Body of pancreas (tissue), 4 donors: ENCODE data around the gene KIRREL3. TPM values are rescaled to one million over a fixed set of nuclear protein-coding genes. Genes with fewer than 3 reads are reported as not detected.

ENCODE experiments used
- ATAC-seq: fragments of 150-250 bp; one replicate; pipeline ENCODE4 v1.9.1; 2016
- DNase-seq, 4 donors: peaks; one replicate each; pipeline ENCODE4 v3.0.0-alpha.2; 2019
- H3K27ac ChIP-seq, 4 donors: fragments of 200-600 bp; sonication (generic); 1 replicate in 3 of 4; 2 replicates in 1 of 4; pipeline versions ENCODE4 v1.5.1 to v1.6.1; 2016 to 2019; ENCODE audit warnings: mild to moderate bottlenecking in 1 of 4, mixed read lengths in 1 of 4, moderate library complexity in 1 of 4
- H3K27me3 ChIP-seq, 2 donors: fragments of 200-600 bp; sonication (generic); one replicate each; pipeline ENCODE4 v1.6.0; 2016; ENCODE audit warnings: mild to moderate bottlenecking in 1 of 2
- H3K36me3 ChIP-seq, 2 donors: fragments of 200-600 bp; sonication (generic); replicated peaks in 1 of 2; 2 replicates each; pipeline ENCODE4 v1.5.1; 2016; ENCODE audit warnings: low read depth in 2 of 2; ENCODE audit not compliant: insufficient read depth in 1 of 2
- H3K4me1 ChIP-seq: fragments of 200-600 bp; sonication (generic); one replicate; pipeline ENCODE4 v1.6.0; 2016
- H3K4me3 ChIP-seq, 2 donors: fragments of 200-600 bp; sonication (generic); 1 replicate in 1 of 2; 2 replicates in 1 of 2; pipeline ENCODE4 v1.5.1; 2016 to 2019
- H3K9me3 ChIP-seq, 3 donors: fragments of 200-600 bp; sonication (generic); 1 replicate in 2 of 3; 2 replicates in 1 of 3; pipeline ENCODE4 v1.5.1; 2016
- CTCF ChIP-seq, 7 experiments: fragments of 450-650 bp in 4 of 7; fragments of 200-600 bp in 3 of 7; sonication (generic) in 3 of 7; IDR thresholded peaks; one replicate each; pipeline ENCODE4 v1.5.1; 2016 to 2019; ENCODE audit warnings: antibody characterized with exemption in 7 of 7
- POLR2A ChIP-seq, 3 donors: fragments of 450-650 bp; IDR thresholded peaks; one replicate each; pipeline ENCODE4 v1.6.1; 2016; ENCODE audit warnings: antibody characterized with exemption in 3 of 3, mild to moderate bottlenecking in 2 of 3
- WGBS, 2 donors: methylation state at CpG; one replicate each; pipeline ENCODE4 v1.1.5; 2017; 5-methylcytosine and 5-hydroxymethylcytosine counted together
- intact Hi-C: fragments of 100-400 bp; cut with DNase I; formaldehyde crosslinking; loops from one replicate; pipeline ENCODE4 v1.15.1; 2023
- total RNA-seq, 2 donors: library from RNA; depleted of rRNA; stranded (reverse); fragments of >200 nt; gene quantifications; one replicate each; pipeline ENCODE4 v1.1.0, GENCODE V29; 2016

The KIRREL3 gene
- total RNA-seq, 2 donors from 2014 or later = 0.26 TPM; not detected in 1

GRCh38 chr11:126997641-126998040, 2.9 kb downstream of the KIRREL3 start:
- peaks cover 0 to 2% of the 10 kb centered on the region in 2 donors for H3K27me3 ChIP-seq
- no peaks in the 10 kb centered on the region for H3K9me3 ChIP-seq
- intact Hi-C loops = no loop called here
- no peak for TF ChIP-seq POLR2A (IDR thresholded peaks at IDR 0.05)
- TF ChIP-seq CTCF (IDR thresholded peaks at IDR 0.05) = no peak
- H3K4me1 ChIP-seq = peaks cover 8% of the 10 kb centered on the region
- ATAC-seq (no peak), DNase-seq (no peak)
- WGBS, 2 donors = 44 to 52% methylated on average over 4 of the region's 4 CpGs
- H3K36me3 ChIP-seq = no peaks in the 10 kb centered on the region
- H3K4me3 ChIP-seq = no peak overlapping the region
- no peak overlapping the region for H3K27ac ChIP-seq

GRCh38 chr11:126997196-126997595, 3.4 kb downstream of the KIRREL3 start:
- no peak for ATAC-seq
- peaks cover 8% of the 10 kb centered on the region for H3K4me1 ChIP-seq
- intact Hi-C loops = no loop called here
- H3K36me3 ChIP-seq = no peaks in the 10 kb centered on the region
- no peak overlapping the region for H3K27ac ChIP-seq
- WGBS, 2 donors = 37 to 44% methylated on average over 5 of the region's 5 CpGs
- no peak overlapping the region for H3K4me3 ChIP-seq
- DNase-seq = no peak
- H3K9me3 ChIP-seq = no peaks in the 10 kb centered on the region
- H3K27me3 ChIP-seq = no peaks in the 10 kb centered on the region
- no peak for TF ChIP-seq POLR2A (IDR thresholded peaks at IDR 0.05)
- no peak for TF ChIP-seq CTCF (IDR thresholded peaks at IDR 0.05)

DNA sequence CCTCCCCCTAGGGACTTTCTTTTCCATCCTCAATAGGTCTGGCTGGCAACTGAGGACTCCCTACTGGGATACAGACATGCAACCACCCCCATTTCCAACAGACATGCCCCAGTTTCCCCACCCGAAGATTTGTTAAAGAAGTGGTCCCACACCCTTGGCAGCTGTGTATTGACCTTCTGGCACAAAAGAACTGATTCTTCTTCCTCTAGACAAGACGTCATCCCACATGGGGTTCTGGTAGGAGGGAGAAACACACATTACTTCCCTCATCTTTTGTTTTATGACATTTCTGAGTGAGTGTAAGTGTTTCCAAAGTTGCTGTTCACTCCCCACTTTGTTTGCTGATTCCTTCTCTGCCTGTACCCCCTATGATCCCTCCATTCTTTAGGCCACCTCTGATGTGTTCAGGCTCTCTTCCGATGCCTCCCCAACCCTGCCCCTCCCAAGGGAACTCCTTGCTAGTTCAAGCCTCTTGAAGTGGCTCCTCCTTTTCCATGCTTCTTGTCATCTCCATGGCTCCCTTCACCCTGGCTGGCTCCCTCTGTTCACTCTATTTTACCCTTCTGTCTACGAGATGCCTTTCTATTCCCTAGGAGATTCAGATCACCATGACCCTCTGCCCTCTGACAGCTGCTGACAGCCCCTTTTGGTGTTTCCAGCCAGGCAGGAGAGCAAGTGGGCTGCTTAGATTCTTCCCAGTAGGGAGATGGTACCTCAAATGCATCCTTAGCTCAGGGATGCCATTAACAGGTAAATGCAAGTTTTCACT, 4.3 kb downstream of the KIRREL3 start:
- peaks cover 8% of the 10 kb centered on the region for H3K4me1 ChIP-seq
- intact Hi-C loops = no loop called here
- H3K9me3 ChIP-seq = no peaks in the 10 kb centered on the region
- no peak overlapping the region for H3K27ac ChIP-seq
- no peak overlapping the region for H3K4me3 ChIP-seq
- WGBS, 2 donors = 51 to 58% methylated on average over 4 of the region's 4 CpGs
- no peak for ATAC-seq
- no peak for DNase-seq
- no peaks in the 10 kb centered on the region for H3K36me3 ChIP-seq
- H3K27me3 ChIP-seq = no peaks in the 10 kb centered on the region
- TF ChIP-seq POLR2A (IDR thresholded peaks at IDR 0.05) = no peak

DNA sequence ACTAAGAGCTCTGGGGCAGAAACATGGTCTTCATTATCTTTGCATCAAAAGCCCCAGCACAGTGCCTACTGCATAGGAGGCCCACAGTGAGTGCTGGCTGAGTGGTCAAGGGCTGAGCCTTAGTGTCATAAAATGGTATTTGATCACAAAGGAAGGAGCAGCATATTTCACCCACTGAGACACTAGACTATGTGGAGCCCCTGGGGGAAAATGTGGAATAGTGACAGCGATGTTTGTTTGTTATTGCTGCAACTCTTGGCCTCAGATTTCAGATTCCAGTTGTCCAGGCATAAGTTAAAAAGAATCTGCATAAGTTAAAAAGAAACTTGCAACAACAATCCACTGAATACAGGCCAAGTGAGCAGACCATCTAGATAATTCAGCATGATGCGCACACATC, 7.0 kb downstream of the KIRREL3 start:
- H3K9me3 ChIP-seq = no peaks in the 10 kb centered on the region
- TF ChIP-seq POLR2A (IDR thresholded peaks at IDR 0.05) = no peak
- no peak for TF ChIP-seq CTCF (IDR thresholded peaks at IDR 0.05)
- H3K27ac ChIP-seq = no peak overlapping the region
- H3K36me3 ChIP-seq = no peaks in the 10 kb centered on the region
- H3K4me1 ChIP-seq = no peaks in the 10 kb centered on the region
- ATAC-seq = no peak
- H3K27me3 ChIP-seq = no peaks in the 10 kb centered on the region
- H3K4me3 ChIP-seq = no peak overlapping the region
- DNase-seq = no peak
- WGBS, 2 donors = 87 to 88% methylated on average over 2 of the region's 2 CpGs
- intact Hi-C loops = loop anchor here (5.0 kb wide), 2 partner anchors 276 to 386 kb away; no protein-coding TSS in a partner anchor

- TF ChIP-seq POLR2A (IDR thresholded peaks at IDR 0.05) (no peak), CTCF (IDR thresholded peaks at IDR 0.05) (no peak)
- Histone ChIP-seq H3K9me3 (no peaks in the 10 kb centered on the region), H3K4me1 (no peaks in the 10 kb centered on the region), H3K36me3 (no peaks in the 10 kb centered on the region), H3K4me3 (no peak overlapping the region), H3K27ac (no peak overlapping the region), H3K27me3 (no peaks in the 10 kb centered on the region)
- WGBS, 2 donors = 25 to 39% methylated on average over 2 of the region's 2 CpGs
- DNase-seq (no peak), ATAC-seq (no peak)
- intact Hi-C loops = loop anchor here (5.0 kb wide), 2 partner anchors 275 to 385 kb away; no protein-coding TSS in a partner anchor
These were observed 7.8 kb downstream of the KIRREL3 start for GRCh38 chr11:126992804-126993111.
